K562 (cell line): ENCODE results near the gene TMEM120B. TPM values are rescaled to one million over a fixed set of nuclear protein-coding genes. Genes with fewer than 3 reads are reported as not detected.

Experiments
- ARID2 ChIP-seq: fragments of 450-650 bp; IDR thresholded peaks from 2 replicates; pipeline ENCODE4 v1.6.1; 2017; ENCODE audit warnings: antibody characterized with exemption, mild to moderate bottlenecking
- BCLAF1 ChIP-seq, 2 experiments: fragments of 450-650 bp in 1 of 2; IDR thresholded peaks; 2 replicates each; pipeline ENCODE4 v1.6.1; 2011 to 2017; ENCODE audit warnings: low read depth in 2 of 2, antibody characterized with exemption in 1 of 2, borderline replicate concordance in 1 of 2, low read length in 1 of 2, mild to moderate bottlenecking in 1 of 2, mixed read lengths in 1 of 2; ENCODE audit not compliant: control insufficient read depth in 1 of 2
- CBX3 ChIP-seq, 2 experiments: IDR thresholded peaks; 1 replicate in 1 of 2; 2 replicates in 1 of 2; pipeline ENCODE4 v1.6.1; 2012; ENCODE audit warnings: inconsistent platforms in 2 of 2, low read length in 2 of 2, borderline replicate concordance in 1 of 2, control low read depth in 1 of 2
- FUS ChIP-seq: fragments of 200-400 bp; formaldehyde crosslinking; optimal IDR thresholded peaks from 2 replicates; pipeline ENCODE3; 2017; ENCODE audit warnings: low read depth, low read length
- GTF3C2 ChIP-seq: IDR thresholded peaks from 3 replicates; pipeline ENCODE4 v1.6.1; 2011; ENCODE audit warnings: borderline replicate concordance, mild to moderate bottlenecking, moderate library complexity; ENCODE audit not compliant: insufficient read length; ENCODE audit errors: extremely low read depth
- KDM2B ChIP-seq: fragments of 250-450 bp; sonication (Bioruptor Pico); IDR thresholded peaks from 2 replicates; pipeline ENCODE4 v1.8.0; 2021; ENCODE audit warnings: mild to moderate bottlenecking, moderate library complexity
- UBTF ChIP-seq, 2 experiments: IDR thresholded peaks; 2 replicates each; pipeline ENCODE4 v1.6.1; 2012; ENCODE audit warnings: improper control_type of control experiment in 2 of 2, low read depth in 2 of 2, low read length in 2 of 2, borderline replicate concordance in 1 of 2
- USF2 ChIP-seq: sonication (generic); formaldehyde crosslinking; IDR thresholded peaks from 2 replicates; pipeline ENCODE4 v1.5.0; 2020; ENCODE audit warnings: missing genetic modification reagents
- ZBTB1 ChIP-seq: sonication (generic); formaldehyde crosslinking; IDR thresholded peaks from 2 replicates; pipeline ENCODE4 v1.8.1; 2023; ENCODE audit warnings: missing genetic modification reagents, low read depth, mild to moderate bottlenecking, borderline replicate concordance
- ZBTB17 ChIP-seq: fragments of 450-650 bp; formaldehyde crosslinking; IDR thresholded peaks from 2 replicates; pipeline ENCODE4 v1.4.0; 2020; ENCODE audit warnings: mild to moderate bottlenecking
- ZNF174 ChIP-seq: fragments of 250-450 bp; sonication (Bioruptor Pico); IDR thresholded peaks from 2 replicates; pipeline ENCODE4 v1.4.0; 2020; ENCODE audit warnings: mild to moderate bottlenecking
- ZNF239 ChIP-seq: fragments of 250-450 bp; sonication (Bioruptor Pico); IDR thresholded peaks from 2 replicates; pipeline ENCODE4 v1.4.0; 2020; ENCODE audit warnings: mild to moderate bottlenecking
- ZNF431 ChIP-seq: sonication (generic); formaldehyde crosslinking; IDR thresholded peaks from 2 replicates; pipeline ENCODE4 v1.8.0; 2022; ENCODE audit warnings: mild to moderate bottlenecking, missing genetic modification reagents
- ZNF655 ChIP-seq: fragments of 250-450 bp; sonication (Bioruptor Pico); IDR thresholded peaks from 2 replicates; pipeline ENCODE4 v1.5.0; 2021
- ZNF830 ChIP-seq: fragments of 250-450 bp; sonication (Bioruptor Pico); IDR thresholded peaks from 2 replicates; pipeline ENCODE4 v1.5.0; 2021; ENCODE audit warnings: mild to moderate bottlenecking
- polyA plus RNA-seq, 8 experiments: library from polyadenylated mRNA; depleted of rRNA in 4 of 8; stranded (reverse) in 5 of 8; unstranded in 3 of 8; fragments of >200 nt; fragmentation: Nextera tagmentation in 2 of 8; fragmentation: Illumina TruSeq in 1 of 8; extraction: Ambion mirVana in 2 of 8; extraction: Trizol in 1 of 8; gene quantifications; 2 replicates each; pipeline versions ENCODE4 v1.2.1 to v1.2.3, GENCODE V29; 2011 to 2014; ENCODE audit warnings: inconsistent platforms in 1 of 8, missing spikeins in 1 of 8
- total RNA-seq, 7 experiments: library from RNA; depleted of rRNA in 6 of 7; stranded (reverse); fragments of >200 nt in 6 of 7; fragmentation: Illumina TruSeq in 2 of 7; extraction: Trizol in 2 of 7; gene quantifications; 2 replicates each; pipeline versions ENCODE4 v1.2.1 to v1.2.3, GENCODE V29; 2011 to 2021; ENCODE audit warnings: low replicate concordance in 1 of 7

Gene TMEM120B
- total and polyA plus RNA-seq, 9 of the 15 experiments (the other 6 are each of a cell fraction or from before 2014, with no cell fraction given): 1.7 to 18.6 (median 7.4) TPM

- TF ChIP-seq ZNF431 (CRISPR knock-in tag): no peak
- no peak for TF ChIP-seq GTF3C2
- peak; percentile 87 for TF ChIP-seq ZBTB17
- TF ChIP-seq KDM2B: 0 out of 2 replicates have a peak, but pooled peaks have one; percentile 35
- TF ChIP-seq UBTF (IDR thresholded peaks at IDR 0.05; ENCODE audit: borderline replicate concordance in 1 of 2, low read depth in 2 of 2, low read length in 2 of 2): peak; percentile 91 to 93
- peak; percentile 55 for TF ChIP-seq ZNF239
- no peak for TF ChIP-seq ARID2
- no peak; the same call in 1 of the 2 replicates for TF ChIP-seq ZBTB1 (CRISPR knock-in tag)
- TF ChIP-seq ZNF174 (CRISPR knock-in tag): no peak
- 0 out of 2 replicates have a peak, but pooled peaks have one; percentile 42 for TF ChIP-seq ZNF830 (CRISPR knock-in tag)
- TF ChIP-seq USF2 (CRISPR knock-in tag): no peak
- TF ChIP-seq BCLAF1 (IDR thresholded peaks at IDR 0.05; ENCODE audit: borderline replicate concordance in 1 of 2, control insufficient read depth in 1 of 2, low read depth in 2 of 2, low read length in 1 of 2): no peak
- TF ChIP-seq FUS: no peak
- TF ChIP-seq ZNF655 (CRISPR knock-in tag): no peak
- no peak for TF ChIP-seq CBX3 (IDR thresholded peaks at IDR 0.05; ENCODE audit: borderline replicate concordance in 1 of 2, low read length in 2 of 2)
Measured at GRCh38 chr12:121800694-121801594, 88.4 kb downstream of the TMEM120B start (continued).
